AG09319 (cell line): ENCODE measurements around the gene GLIPR2.

ENCODE experiments used
- DNase-seq: peaks from one replicate; pipeline ENCODE4 v3.0.0-alpha.2; 2010; ENCODE audit warnings: low read depth; ENCODE audit errors: extremely low read depth
- CTCF ChIP-seq: IDR thresholded peaks from 2 replicates; pipeline ENCODE4 v1.5.1; 2011; ENCODE audit warnings: low read depth, mild to moderate bottlenecking, inconsistent platforms, low read length, moderate library complexity

Gene GLIPR2

GRCh38 chr9:36210722-36211121, 74.2 kb downstream of the GLIPR2 start:
- no peak for TF ChIP-seq CTCF
- DNase-seq: no peak

- no peak for DNase-seq
- no peak for TF ChIP-seq CTCF
These were observed 75.0 kb downstream of the GLIPR2 start for GRCh38 chr9:36211510-36211909.

- no peak for TF ChIP-seq CTCF
- DNase-seq: no peak
These were observed 76.9 kb downstream of the GLIPR2 start for GRCh38 chr9:36213387-36213786.
